ENCODE measurements around the gene ERI3.

Gene ERI3

GRCh38 chr1:44377925-44378784 is 23.1 kb upstream of the ERI3 start:
- H3K27ac ChIP-seq (ENCODE audit: low read depth, low read length, poor library complexity, severe bottlenecking), result no peak overlapping the region
- no peaks in the 10 kb centered on the region for H3K27me3 ChIP-seq (ENCODE audit: insufficient read depth, low read length)
- no peaks in the 10 kb centered on the region for H3K9me2 ChIP-seq (ENCODE audit: low read depth, low read length)
- H3K79me2 ChIP-seq (ENCODE audit: insufficient read depth, low read length), result no peaks in the 10 kb centered on the region
- no peaks in the 10 kb centered on the region for H3K36me3 ChIP-seq (ENCODE audit: insufficient read depth, low read length)
- no peaks in the 10 kb centered on the region for H3F3A ChIP-seq (ENCODE audit: insufficient read depth, low read length)
- no peak overlapping the region for H3K9ac ChIP-seq (ENCODE audit: low read length)
- H3K4me3 ChIP-seq (ENCODE audit: low read depth, low read length, poor library complexity, severe bottlenecking), result no peak overlapping the region
- H4K20me1 ChIP-seq (ENCODE audit: insufficient read depth, low read length), result no peaks in the 10 kb centered on the region
- H3K4me2 ChIP-seq (ENCODE audit: low read length), result no peak overlapping the region
- H3K4me1 ChIP-seq (ENCODE audit: insufficient read depth, low read length, severe bottlenecking), result no peaks in the 10 kb centered on the region
- H2AFZ ChIP-seq (ENCODE audit: low read length), result no peak overlapping the region
- H3K9me3 ChIP-seq (ENCODE audit: low read length), result no peaks in the 10 kb centered on the region
- no peak for TF ChIP-seq EZH2 (IDR thresholded peaks at IDR 0.05; ENCODE audit: borderline replicate concordance, low read length)
- peak; percentile 77 for TF ChIP-seq CTCF (IDR thresholded peaks at IDR 0.05; ENCODE audit: low read length)

GRCh38 chr1:44375547-44375946 is 20.5 kb upstream of the ERI3 start:
- no peak overlapping the region for H3K27ac ChIP-seq (ENCODE audit: low read depth, low read length, poor library complexity, severe bottlenecking)
- no peaks in the 10 kb centered on the region for H3F3A ChIP-seq (ENCODE audit: insufficient read depth, low read length)
- TF ChIP-seq CTCF (IDR thresholded peaks at IDR 0.05; ENCODE audit: low read length), result no peak
- TF ChIP-seq EZH2 (IDR thresholded peaks at IDR 0.05; ENCODE audit: borderline replicate concordance, low read length), result no peak
- H3K4me2 ChIP-seq (ENCODE audit: low read length), result no peak overlapping the region
- no peaks in the 10 kb centered on the region for H3K27me3 ChIP-seq (ENCODE audit: insufficient read depth, low read length)
- no peaks in the 10 kb centered on the region for H3K9me3 ChIP-seq (ENCODE audit: low read length)
- H4K20me1 ChIP-seq (ENCODE audit: insufficient read depth, low read length), result no peaks in the 10 kb centered on the region
- H3K9ac ChIP-seq (ENCODE audit: low read length), result no peak overlapping the region
- no peaks in the 10 kb centered on the region for H3K4me1 ChIP-seq (ENCODE audit: insufficient read depth, low read length, severe bottlenecking)
- H3K36me3 ChIP-seq (ENCODE audit: insufficient read depth, low read length), result no peaks in the 10 kb centered on the region
- H3K4me3 ChIP-seq (ENCODE audit: low read depth, low read length, poor library complexity, severe bottlenecking), result no peak overlapping the region
- no peak overlapping the region for H2AFZ ChIP-seq (ENCODE audit: low read length)
- no peaks in the 10 kb centered on the region for H3K9me2 ChIP-seq (ENCODE audit: low read depth, low read length)
- no peaks in the 10 kb centered on the region for H3K79me2 ChIP-seq (ENCODE audit: insufficient read depth, low read length)

- H3K9me3 ChIP-seq (ENCODE audit: low read length), result no peaks in the 10 kb centered on the region
- H3K79me2 ChIP-seq (ENCODE audit: insufficient read depth, low read length), result no peaks in the 10 kb centered on the region
- no peak overlapping the region for H2AFZ ChIP-seq (ENCODE audit: low read length)
Measured at GRCh38 chr1:44371206-44371605, 16.1 kb upstream of the ERI3 start.

More at GRCh38 chr1:44371206-44371605, 16.1 kb upstream of the ERI3 start:
- H3K27ac ChIP-seq (ENCODE audit: low read depth, low read length, poor library complexity, severe bottlenecking), result no peak overlapping the region
- TF ChIP-seq EZH2 (IDR thresholded peaks at IDR 0.05; ENCODE audit: borderline replicate concordance, low read length), result no peak
- no peak for TF ChIP-seq CTCF (IDR thresholded peaks at IDR 0.05; ENCODE audit: low read length)
- H4K20me1 ChIP-seq (ENCODE audit: insufficient read depth, low read length), result no peaks in the 10 kb centered on the region
- H3K36me3 ChIP-seq (ENCODE audit: insufficient read depth, low read length), result no peaks in the 10 kb centered on the region
- no peak overlapping the region for H3K4me3 ChIP-seq (ENCODE audit: low read depth, low read length, poor library complexity, severe bottlenecking)
- no peak overlapping the region for H3K9ac ChIP-seq (ENCODE audit: low read length)
- H3K27me3 ChIP-seq (ENCODE audit: insufficient read depth, low read length), result no peaks in the 10 kb centered on the region
- H3K4me1 ChIP-seq (ENCODE audit: insufficient read depth, low read length, severe bottlenecking), result no peaks in the 10 kb centered on the region
- no peaks in the 10 kb centered on the region for H3F3A ChIP-seq (ENCODE audit: insufficient read depth, low read length)
- no peak overlapping the region for H3K4me2 ChIP-seq (ENCODE audit: low read length)
- no peaks in the 10 kb centered on the region for H3K9me2 ChIP-seq (ENCODE audit: low read depth, low read length)
